OCI-LY1 (cell line): ENCODE results near the gene PRR14L.

Experiments used
- CTCF ChIP-seq: fragments of 200-600 bp; sonication (generic), shearing (Covaris generic); IDR thresholded peaks from 2 replicates; pipeline ENCODE4 v1.5.1; 2017; ENCODE audit warnings: mild to moderate bottlenecking, antibody characterized with exemption, low read length, moderate library complexity, mixed read lengths
- EZH2 ChIP-seq: fragments of 200-600 bp; sonication (generic), shearing (Covaris generic); IDR thresholded peaks from 2 replicates; pipeline ENCODE4 v1.8.0; 2017; ENCODE audit warnings: borderline replicate concordance, mixed run types, mild to moderate bottlenecking, antibody characterized with exemption, low read length, moderate library complexity, mixed read lengths

DNA sequence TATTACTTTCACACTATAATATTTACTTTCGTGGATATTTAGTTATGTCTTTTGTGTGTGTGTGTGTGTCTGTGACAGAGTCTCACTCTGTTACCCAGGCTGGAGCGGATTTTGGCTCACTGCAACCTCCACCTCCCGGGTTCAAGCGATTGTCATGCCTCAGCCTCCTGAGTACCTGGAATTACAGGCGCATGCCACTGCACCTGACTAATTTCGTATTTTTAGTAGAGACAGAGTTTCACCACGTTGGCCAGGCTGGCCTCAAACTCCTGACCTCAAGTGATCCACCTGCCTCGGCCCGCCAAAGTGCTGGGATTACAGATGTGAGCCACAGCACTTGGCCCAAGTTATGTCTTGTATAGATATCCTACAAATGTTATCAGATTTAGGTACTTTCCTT lies 97.8 kb downstream of the PRR14L start:
- TF ChIP-seq EZH2 (no peak), CTCF (no peak)
